ENCODE results near the gene PXK. TPM values are rescaled to one million over a fixed set of nuclear protein-coding genes. Genes with fewer than 3 reads are reported as not detected.

Gene PXK
- total RNA-seq, 2 experiments from 2014 or later = 61.7 to 64.7 TPM

GRCh38 chr3:58473275-58473674 lies 140.6 kb downstream of the PXK start:
- ATAC-seq = no peak
- H3K36me3 Mint-ChIP-seq = peaks cover 4% of the 10 kb centered on the region

GRCh38 chr3:58474348-58474911 lies 141.7 kb downstream of the PXK start:
- Mint-ChIP-seq H3K36me3 (peaks cover 4% of the 10 kb centered on the region), H3K27ac (no peak overlapping the region), H3K4me1 (peaks cover 47% of the 10 kb centered on the region), H3K4me3 (no peak overlapping the region), H3K27me3 (peaks cover 20% of the 10 kb centered on the region), H3K9me3 (ENCODE audit: low read depth) (no peaks in the 10 kb centered on the region)
- DNase-seq (no peak), ATAC-seq (no peak)
- CTCF ChIA-PET = interaction anchor here (0.5 to 8.0 kb wide), 5 partner anchors 13 to 237 kb away, joined by 3 to 72 read pairs (median 4); partner anchors contain the start of genes ABHD6, HTD2, KCTD6 and RPP14

More at GRCh38 chr3:58473275-58473674, 140.6 kb downstream of the PXK start:
- Mint-ChIP-seq H3K27ac (no peak overlapping the region), H3K9me3 (ENCODE audit: low read depth) (no peaks in the 10 kb centered on the region), H3K4me3 (no peak overlapping the region), H3K4me1 (peaks cover 52% of the 10 kb centered on the region), H3K27me3 (peaks cover 16% of the 10 kb centered on the region)
- DNase-seq = no peak
- CTCF ChIA-PET = interaction anchor here (1.7 to 8.0 kb wide), 5 partner anchors 10 to 166 kb away, joined by 3 to 72 read pairs (median 12); partner anchors contain the start of genes HTD2, KCTD6, PDHB and RPP14

- ATAC-seq = no peak
- Mint-ChIP-seq H3K27ac (no peak overlapping the region), H3K36me3 (peaks cover 4% of the 10 kb centered on the region), H3K4me1 (peaks cover 44% of the 10 kb centered on the region), H3K27me3 (peaks cover 17% of the 10 kb centered on the region), H3K9me3 (ENCODE audit: low read depth) (no peaks in the 10 kb centered on the region), H3K4me3 (no peak overlapping the region)
- DNase-seq = no peak
- CTCF ChIA-PET = interaction anchor here (1.2 to 8.0 kb wide), 3 partner anchors 11 to 18 kb away, joined by 3 to 72 read pairs (median 4); partner anchors contain the start of gene KCTD6
Observed at GRCh38 chr3:58474967-58475578, 142.4 kb downstream of the PXK start.

Other genes starting within 250 kb of the PXK start
- gene DNASE1L3, start 121.9 kb upstream of the PXK start, total RNA-seq = not detected
- gene ABHD6, start 95.1 kb upstream of the PXK start, total RNA-seq = 1 to 10 TPM; 5.0 to 7.3 TPM
- gene RPP14, start 26.6 kb upstream of the PXK start, total RNA-seq = 10 to 100 TPM; 12.9 to 16.9 TPM
- 1 to 10 TPM; 6.9 to 7.4 TPM for gene HTD2, start 26.4 kb upstream of the PXK start, total RNA-seq
- gene PDHB, start 100.9 kb downstream of the PXK start, total RNA-seq = 10 to 100 TPM; 43.4 to 60.6 TPM
- gene KCTD6, start 159.2 kb downstream of the PXK start, total RNA-seq = 1 to 10 TPM; 6.4 to 7.0 TPM
- not detected for gene ACOX2, start 204.3 kb downstream of the PXK start, total RNA-seq
- gene FAM107A, start 244.5 kb downstream of the PXK start, total RNA-seq = not detected